GM12878 (cell line): Measurements from ENCODE around the gene RASSF8. TPM values are rescaled to one million over a fixed set of nuclear protein-coding genes. Genes with fewer than 3 reads are reported as not detected.

Experiments used
- ATAC-seq: fragments of 200-7000 bp; cut with Tn5 transposase; 3 replicates; pipeline ENCODE4 v1.9.1; 2020; ENCODE audit warnings: mild to moderate bottlenecking, moderate library complexity
- BruUV-seq: library from RNA; stranded (reverse); fragments of 400-500 nt; replicated peaks from 2 replicates; lab custom pipeline; 2021; lab: Mats Ljungman, UMichigan
- CTCF ChIA-PET: fragments of 300-600 bp; sonication (Branson Sonifier 250); formaldehyde crosslinking; extraction: SDS; loops from one replicate; lab custom pipeline; 2021; ENCODE audit warnings: inconsistent platforms; lab: Yijun Ruan, JAX
- POLR2A ChIA-PET: fragments of 350-600 bp; formaldehyde crosslinking; extraction: SDS; loops from one replicate; lab custom pipeline; 2021; ENCODE audit warnings: inconsistent platforms; lab: Charles Lee
- RAD21 ChIA-PET: fragments of 300-600 bp; sonication (Branson Sonifier 250); formaldehyde crosslinking; loops from one replicate; lab custom pipeline; 2023; ENCODE audit warnings: antibody characterized with exemption; ENCODE audit not compliant: unreplicated experiment; lab: Charles Lee
- SMC1A ChIA-PET: fragments of 300-600 bp; sonication (Branson Sonifier 250); formaldehyde crosslinking; loops from one replicate; lab custom pipeline; 2023; ENCODE audit not compliant: unreplicated experiment, uncharacterized antibody; lab: Charles Lee
- DNase-seq: peaks from one replicate; pipeline ENCODE4 v3.0.0-alpha.2; 2011; ENCODE audit warnings: low read depth, low spot score
- FAIRE-seq: peaks from 3 replicates; lab custom pipeline; 2011; peaks lifted over from hg19 to GRCh38; lab: Jason Lieb, UNC
- H2AFZ ChIP-seq: 2 replicates; pipeline ENCODE4 v1.6.0; 2011; ENCODE audit warnings: low read depth, low read length, control low read depth; ENCODE audit not compliant: control insufficient read depth
- H3K27ac ChIP-seq: 2 replicates; pipeline ENCODE4 v1.5.1; 2011; ENCODE audit warnings: control low read depth; ENCODE audit not compliant: control insufficient read depth, insufficient read depth
- H3K27me3 ChIP-seq, 2 experiments: replicated peaks in 1 of 2; 2 replicates each; pipeline versions ENCODE4 v1.6.0 to v1.6.1; 2011; ENCODE audit warnings: low read length in 1 of 2; ENCODE audit not compliant: control insufficient read depth in 2 of 2, insufficient read depth in 2 of 2
- H3K36me3 ChIP-seq, 2 experiments: 2 replicates each; pipeline ENCODE4 v1.5.1; 2011; ENCODE audit warnings: low read length in 1 of 2; ENCODE audit not compliant: control insufficient read depth in 2 of 2, insufficient read depth in 2 of 2
- H3K4me1 ChIP-seq: 2 replicates; pipeline ENCODE4 v1.6.1; 2011; ENCODE audit warnings: mild to moderate bottlenecking, low read length, moderate library complexity, mixed read lengths; ENCODE audit not compliant: control insufficient read depth, insufficient read depth
- H3K4me2 ChIP-seq: 2 replicates; pipeline ENCODE4 v1.6.0; 2011; ENCODE audit warnings: control low read depth; ENCODE audit not compliant: control insufficient read depth, insufficient read depth
- H3K4me3 ChIP-seq: fragments of 200-600 bp; sonication (generic); 2 replicates; pipeline ENCODE4 v1.5.1; 2016
- H3K79me2 ChIP-seq: 2 replicates; pipeline ENCODE4 v1.6.0; 2011; ENCODE audit warnings: low read length; ENCODE audit not compliant: control insufficient read depth, insufficient read depth
- H3K9ac ChIP-seq: 2 replicates; pipeline ENCODE4 v1.8.0; 2011; ENCODE audit warnings: low read length, control low read depth, mixed read lengths; ENCODE audit not compliant: control insufficient read depth, insufficient read depth
- H3K9me3 ChIP-seq: replicated peaks from 3 replicates; pipeline ENCODE4 v1.5.1; 2011; ENCODE audit warnings: mild to moderate bottlenecking, low read length; ENCODE audit not compliant: control insufficient read depth, insufficient read depth
- H4K20me1 ChIP-seq: 2 replicates; pipeline ENCODE4 v1.6.0; 2011; ENCODE audit not compliant: control insufficient read depth, insufficient read depth
- ATF3 ChIP-seq: IDR thresholded peaks from 2 replicates; pipeline ENCODE4 v1.6.1; 2011; ENCODE audit warnings: low read depth, mild to moderate bottlenecking, low read length, moderate library complexity, borderline replicate concordance; ENCODE audit errors: extremely low read depth
- CBX3 ChIP-seq: fragments of 200-600 bp; sonication (generic); IDR thresholded peaks from 2 replicates; pipeline ENCODE4 v1.6.1; 2016; ENCODE audit warnings: low read depth, borderline replicate concordance
- CREB1 ChIP-seq: IDR thresholded peaks from 2 replicates; pipeline ENCODE4 v1.6.1; 2012; ENCODE audit warnings: low read depth, mild to moderate bottlenecking, inconsistent platforms
- ETV6 ChIP-seq, 2 experiments: fragments of 450-650 bp in 1 of 2; IDR thresholded peaks in 1 of 2; conservative IDR thresholded peaks in 1 of 2; 2 replicates each; pipeline ENCODE4 v1.6.1; 2014; ENCODE audit warnings: antibody characterized with exemption in 1 of 2, borderline replicate concordance in 1 of 2, low read depth in 1 of 2, mild to moderate bottlenecking in 1 of 2, moderate library complexity in 1 of 2
- FOXK2 ChIP-seq: fragments of 450-650 bp; IDR thresholded peaks from 2 replicates; pipeline ENCODE4 v1.6.1; 2017; ENCODE audit warnings: mild to moderate bottlenecking, moderate library complexity
- HDGF ChIP-seq: fragments of 450-650 bp; IDR thresholded peaks from 2 replicates; pipeline ENCODE4 v1.6.1; 2016; ENCODE audit warnings: antibody characterized with exemption
- IKZF2 ChIP-seq, 2 experiments: fragments of 450-650 bp; IDR thresholded peaks; 2 replicates each; pipeline ENCODE4 v1.6.1; 2017; ENCODE audit warnings: mild to moderate bottlenecking in 2 of 2, moderate library complexity in 2 of 2
- RFX5 ChIP-seq: IDR thresholded peaks from 2 replicates; pipeline ENCODE4 v1.6.1; 2011; ENCODE audit warnings: low read depth, low read length, improper control_type of control experiment
- RUNX3 ChIP-seq: IDR thresholded peaks from 2 replicates; pipeline ENCODE4 v1.6.1; 2012; ENCODE audit warnings: low read length, inconsistent platforms
- SMAD1 ChIP-seq: fragments of 450-650 bp; IDR thresholded peaks from 2 replicates; pipeline ENCODE4 v1.6.1; 2018; ENCODE audit warnings: mild to moderate bottlenecking, low read depth; ENCODE audit not compliant: partially characterized antibody
- STAT3 ChIP-seq: IDR thresholded peaks from 2 replicates; pipeline ENCODE4 v1.6.1; 2011; ENCODE audit warnings: low read depth, low read length, improper control_type of control experiment
- ZZZ3 ChIP-seq: IDR thresholded peaks from 2 replicates; pipeline ENCODE4 v1.6.1; 2011; ENCODE audit warnings: low read depth; ENCODE audit not compliant: control insufficient read depth, insufficient read length
- WGBS: methylation state at CpG from one replicate; pipeline ENCODE4 v1.1.6; 2016; ENCODE audit warnings: low lambda C conversion rate; ENCODE audit not compliant: insufficient replicate concordance, insufficient coverage; ENCODE audit errors: missing lambda C conversion rate; 5-methylcytosine and 5-hydroxymethylcytosine counted together
- in situ Hi-C: fragments of 300-500 bp; cut with MboI; formaldehyde crosslinking; loops from 9 replicates; pipeline ENCODE4 v1.14.3; 2018; ENCODE audit warnings: mixed read lengths
- intact Hi-C: fragments of 100-400 bp; cut with micrococcal nuclease; formaldehyde crosslinking; loops from one replicate; pipeline ENCODE4 v1.14.2; 2022; ENCODE audit not compliant: unreplicated experiment
- polyA plus RNA-seq, 11 experiments: library from polyadenylated mRNA; depleted of rRNA in 4 of 11; unstranded in 6 of 11; stranded (reverse) in 5 of 11; fragments of >200 nt; fragmentation: Nextera tagmentation in 4 of 11; fragmentation: Illumina TruSeq in 1 of 11; extraction: Ambion mirVana in 4 of 11; extraction: Trizol in 1 of 11; gene quantifications; 1 replicate in 1 of 11; 2 replicates in 10 of 11; pipeline versions ENCODE4 v1.2.1 to v1.2.3, GENCODE V29; 2011 to 2016; ENCODE audit warnings: inconsistent platforms in 2 of 11, missing spikeins in 2 of 11, low read depth in 1 of 11
- total RNA-seq, 4 experiments: library from RNA; depleted of rRNA in 3 of 4; stranded (reverse); fragments of >200 nt in 3 of 4; fragmentation: Illumina TruSeq in 1 of 4; extraction: Trizol in 1 of 4; gene quantifications; 2 replicates each; pipeline versions ENCODE4 v1.2.1 to v1.2.3, GENCODE V29; 2013 to 2021
- TF ChIP-seq, protein P1 (sequence below): fragments of 450-650 bp; IDR thresholded peaks from 2 replicates; pipeline ENCODE4 v1.6.1; 2018; ENCODE audit warnings: mild to moderate bottlenecking, low read depth, moderate library complexity; ENCODE audit not compliant: partially characterized antibody

RASSF8 gene
- total and polyA plus RNA-seq, 10 of the 15 experiments (the other 5 are each of a cell fraction or from before 2014, with no cell fraction given) = 0.06 to 0.18 (median 0.08) TPM; not detected in 6

GRCh38 chr12:26000898-26001297 lies 42.4 kb downstream of the RASSF8 start:
- intact Hi-C loops = no loop called here
- ChIA-PET CTCF (interaction anchor here (1.1 to 1.4 kb wide), 2 partner anchors 11 to 21 kb away, joined by 3 to 4 read pairs; no protein-coding TSS in a partner anchor), SMC1A (interaction anchor here (0.6 to 1.1 kb wide), 6 partner anchors 14 to 1719 kb away, joined by 3 to 4 read pairs (median 3); no protein-coding TSS in a partner anchor), RAD21 (no interaction called here), POLR2A (interaction anchor here (0.6 kb wide), 2 partner anchors 48 to 599 kb away, joined by 3 read pairs; no protein-coding TSS in a partner anchor)
- Histone ChIP-seq H4K20me1 (no peaks in the 10 kb centered on the region), H3K79me2 (no peaks in the 10 kb centered on the region), H2AFZ (no peak overlapping the region), H3K4me2 (no peak overlapping the region), H3K27ac (no peak overlapping the region), H3K9ac (no peak overlapping the region), H3K4me3 (no peak overlapping the region), H3K9me3 (no peaks in the 10 kb centered on the region), H3K4me1 (no peaks in the 10 kb centered on the region), H3K36me3 (no peaks in the 10 kb centered on the region), H3K27me3 (no peaks in the 10 kb centered on the region)
- TF ChIP-seq CBX3 (no peak), FOXK2 (no peak), ZZZ3 (no peak), ATF3 (no peak), IKZF2 (IDR thresholded peaks at IDR 0.05) (no peak), HDGF (no peak), RUNX3 (no peak), SMAD1 (no peak), STAT3 (no peak), ETV6 (conservative IDR thresholded peaks at IDR 0.05 in 1 of 2, IDR thresholded peaks at IDR 0.05 in 1 of 2; ENCODE audit: borderline replicate concordance in 1 of 2, low read depth in 1 of 2) (no peak), CREB1 (no peak), RFX5 (no peak)
- TF ChIP-seq, protein P1, sequence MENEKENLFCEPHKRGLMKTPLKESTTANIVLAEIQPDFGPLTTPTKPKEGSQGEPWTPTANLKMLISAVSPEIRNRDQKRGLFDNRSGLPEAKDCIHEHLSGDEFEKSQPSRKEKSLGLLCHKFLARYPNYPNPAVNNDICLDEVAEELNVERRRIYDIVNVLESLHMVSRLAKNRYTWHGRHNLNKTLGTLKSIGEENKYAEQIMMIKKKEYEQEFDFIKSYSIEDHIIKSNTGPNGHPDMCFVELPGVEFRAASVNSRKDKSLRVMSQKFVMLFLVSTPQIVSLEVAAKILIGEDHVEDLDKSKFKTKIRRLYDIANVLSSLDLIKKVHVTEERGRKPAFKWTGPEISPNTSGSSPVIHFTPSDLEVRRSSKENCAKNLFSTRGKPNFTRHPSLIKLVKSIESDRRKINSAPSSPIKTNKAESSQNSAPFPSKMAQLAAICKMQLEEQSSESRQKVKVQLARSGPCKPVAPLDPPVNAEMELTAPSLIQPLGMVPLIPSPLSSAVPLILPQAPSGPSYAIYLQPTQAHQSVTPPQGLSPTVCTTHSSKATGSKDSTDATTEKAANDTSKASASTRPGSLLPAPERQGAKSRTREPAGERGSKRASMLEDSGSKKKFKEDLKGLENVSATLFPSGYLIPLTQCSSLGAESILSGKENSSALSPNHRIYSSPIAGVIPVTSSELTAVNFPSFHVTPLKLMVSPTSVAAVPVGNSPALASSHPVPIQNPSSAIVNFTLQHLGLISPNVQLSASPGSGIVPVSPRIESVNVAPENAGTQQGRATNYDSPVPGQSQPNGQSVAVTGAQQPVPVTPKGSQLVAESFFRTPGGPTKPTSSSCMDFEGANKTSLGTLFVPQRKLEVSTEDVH = no peak
- DNase-seq = no peak
- in situ Hi-C loops = no loop called here
- no peak for ATAC-seq
- 66% methylated on average over 4 of the region's 4 CpGs for WGBS
- no TSS peak for BruUV-seq
- FAIRE-seq = no peak
